HepG2 (cell line): ENCODE data around the gene KIAA1191.

Experiments used
- CBX2 ChIP-seq, 2 experiments: fragments of 200-600 bp in 1 of 2; sonication (generic); formaldehyde crosslinking in 1 of 2; IDR thresholded peaks; 2 replicates each; pipeline versions ENCODE4 v1.7.0 to v1.8.1; 2018 to 2022; ENCODE audit warnings: low read depth in 2 of 2, low read length in 1 of 2, mild to moderate bottlenecking in 1 of 2, missing genetic modification reagents in 1 of 2
- HOXA9 ChIP-seq: sonication (generic); formaldehyde crosslinking; IDR thresholded peaks from 2 replicates; pipeline ENCODE4 v1.8.1; 2022; ENCODE audit warnings: missing genetic modification reagents, mild to moderate bottlenecking, moderate library complexity, borderline replicate concordance
- RAD21 ChIP-seq: fragments of 450-650 bp; formaldehyde crosslinking; IDR thresholded peaks from 2 replicates; pipeline ENCODE4 v1.5.0; 2020; ENCODE audit warnings: mild to moderate bottlenecking
- ZNF713 ChIP-seq: sonication (generic); formaldehyde crosslinking; IDR thresholded peaks from 2 replicates; pipeline ENCODE4 v1.4.0; 2020; ENCODE audit warnings: mild to moderate bottlenecking, missing genetic modification reagents
- ZNF768 ChIP-seq: sonication (generic); formaldehyde crosslinking; IDR thresholded peaks from 2 replicates; pipeline ENCODE4 v1.4.0; 2020; ENCODE audit warnings: missing genetic modification reagents
- TF ChIP-seq, protein P1 (sequence below): sonication (generic); formaldehyde crosslinking; IDR thresholded peaks from 2 replicates; pipeline ENCODE4 v1.5.0; 2020; ENCODE audit warnings: mild to moderate bottlenecking, missing genetic modification reagents, moderate library complexity
- TF ChIP-seq, protein P2 (sequence below): IDR thresholded peaks from 2 replicates; pipeline ENCODE4 v1.6.1; 2016; ENCODE audit warnings: missing compliant biosample characterization, missing genetic modification reagents, borderline replicate concordance

DNA sequence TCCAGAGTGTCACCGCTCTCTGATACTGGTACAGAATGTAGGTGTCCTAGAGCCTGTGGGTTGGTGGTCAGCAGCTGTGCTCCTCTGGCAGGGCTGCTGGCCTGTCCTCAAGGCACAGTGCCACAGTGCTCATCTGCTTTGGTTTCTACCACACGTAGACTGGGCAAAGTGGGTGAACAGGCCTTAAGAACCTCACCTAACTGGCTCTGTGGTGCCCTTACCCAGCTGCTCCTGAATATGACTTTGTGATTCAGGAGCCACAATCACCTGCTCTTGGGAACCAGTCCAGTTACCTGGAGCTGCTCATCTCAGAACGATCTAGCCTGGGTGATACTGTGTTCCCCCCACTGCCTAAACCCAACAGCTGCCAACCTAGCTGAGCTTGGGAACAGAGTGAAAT is 20.4 kb upstream of the KIAA1191 start:
- TF ChIP-seq ZNF713 (no peak), CBX2 (IDR thresholded peaks at IDR 0.05; ENCODE audit: low read depth, low read length) (no peak), CBX2 (CRISPR knock-in tag; IDR thresholded peaks at IDR 0.05; ENCODE audit: low read depth) (no peak), RAD21 (CRISPR knock-in tag) (no peak), ZNF768 (CRISPR knock-in tag) (no peak), HOXA9 (CRISPR knock-in tag) (no peak)
- TF ChIP-seq, protein P1, sequence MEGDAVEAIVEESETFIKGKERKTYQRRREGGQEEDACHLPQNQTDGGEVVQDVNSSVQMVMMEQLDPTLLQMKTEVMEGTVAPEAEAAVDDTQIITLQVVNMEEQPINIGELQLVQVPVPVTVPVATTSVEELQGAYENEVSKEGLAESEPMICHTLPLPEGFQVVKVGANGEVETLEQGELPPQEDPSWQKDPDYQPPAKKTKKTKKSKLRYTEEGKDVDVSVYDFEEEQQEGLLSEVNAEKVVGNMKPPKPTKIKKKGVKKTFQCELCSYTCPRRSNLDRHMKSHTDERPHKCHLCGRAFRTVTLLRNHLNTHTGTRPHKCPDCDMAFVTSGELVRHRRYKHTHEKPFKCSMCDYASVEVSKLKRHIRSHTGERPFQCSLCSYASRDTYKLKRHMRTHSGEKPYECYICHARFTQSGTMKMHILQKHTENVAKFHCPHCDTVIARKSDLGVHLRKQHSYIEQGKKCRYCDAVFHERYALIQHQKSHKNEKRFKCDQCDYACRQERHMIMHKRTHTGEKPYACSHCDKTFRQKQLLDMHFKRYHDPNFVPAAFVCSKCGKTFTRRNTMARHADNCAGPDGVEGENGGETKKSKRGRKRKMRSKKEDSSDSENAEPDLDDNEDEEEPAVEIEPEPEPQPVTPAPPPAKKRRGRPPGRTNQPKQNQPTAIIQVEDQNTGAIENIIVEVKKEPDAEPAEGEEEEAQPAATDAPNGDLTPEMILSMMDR, result no peak
- TF ChIP-seq, protein P2, sequence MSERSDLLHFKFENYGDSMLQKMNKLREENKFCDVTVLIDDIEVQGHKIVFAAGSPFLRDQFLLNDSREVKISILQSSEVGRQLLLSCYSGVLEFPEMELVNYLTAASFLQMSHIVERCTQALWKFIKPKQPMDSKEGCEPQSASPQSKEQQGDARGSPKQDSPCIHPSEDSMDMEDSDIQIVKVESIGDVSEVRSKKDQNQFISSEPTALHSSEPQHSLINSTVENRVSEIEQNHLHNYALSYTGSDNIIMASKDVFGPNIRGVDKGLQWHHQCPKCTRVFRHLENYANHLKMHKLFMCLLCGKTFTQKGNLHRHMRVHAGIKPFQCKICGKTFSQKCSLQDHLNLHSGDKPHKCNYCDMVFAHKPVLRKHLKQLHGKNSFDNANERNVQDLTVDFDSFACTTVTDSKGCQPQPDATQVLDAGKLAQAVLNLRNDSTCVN (CRISPR knock-in tag), result no peak
